ENCODE measurements around the gene SYPL1. TPM values are rescaled to one million over a fixed set of nuclear protein-coding genes. Genes with fewer than 3 reads are reported as not detected.

Gene SYPL1
- total RNA-seq, 2 donors from 2014 or later, result 71.9 to 87.1 TPM

DNA sequence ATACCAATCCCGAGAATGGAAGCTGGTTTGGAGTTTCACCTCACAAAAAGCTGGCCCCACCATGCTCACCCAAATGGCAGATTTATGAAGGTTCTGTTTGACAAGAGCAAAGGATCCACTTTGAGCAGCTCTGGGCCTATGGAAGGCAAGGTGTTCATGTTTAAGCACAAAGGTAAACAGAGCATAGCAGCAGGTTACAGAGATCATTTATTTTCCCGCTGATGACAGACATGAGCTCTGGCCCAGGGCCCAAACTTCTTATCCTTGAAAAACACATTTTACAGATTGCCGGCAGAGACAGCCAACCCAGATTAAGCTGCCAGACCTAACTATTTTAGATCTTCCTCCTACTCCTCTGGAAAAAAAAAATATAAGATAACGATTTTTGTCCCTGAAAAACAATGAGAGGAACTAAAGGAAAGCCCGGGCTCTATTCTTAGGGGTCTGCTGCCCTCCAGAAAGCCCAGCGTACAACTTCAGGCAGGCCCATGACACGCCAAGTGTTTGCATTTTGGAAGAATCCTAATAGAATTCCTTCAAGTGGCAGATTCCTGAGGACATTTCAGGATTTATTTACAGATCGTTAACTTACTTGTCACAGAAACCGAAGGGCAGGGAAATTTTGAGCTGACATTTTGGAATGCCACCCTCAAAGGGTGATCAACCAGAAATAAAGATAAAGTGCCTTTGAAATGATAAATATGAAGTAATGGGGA is 40.0 kb downstream of the SYPL1 start:
- intact Hi-C loops (cut with DNase I), result no loop called here
- ATAC-seq, result peak; percentile 17 to 29
- DNase-seq, result peak; percentile 56

- ATAC-seq, result peak; percentile 51 to 55
- intact Hi-C loops (cut with DNase I), result no loop called here
- DNase-seq, result no peak
Measured at GRCh38 chr7:106071356-106071998, 40.6 kb downstream of the SYPL1 start.

DNA sequence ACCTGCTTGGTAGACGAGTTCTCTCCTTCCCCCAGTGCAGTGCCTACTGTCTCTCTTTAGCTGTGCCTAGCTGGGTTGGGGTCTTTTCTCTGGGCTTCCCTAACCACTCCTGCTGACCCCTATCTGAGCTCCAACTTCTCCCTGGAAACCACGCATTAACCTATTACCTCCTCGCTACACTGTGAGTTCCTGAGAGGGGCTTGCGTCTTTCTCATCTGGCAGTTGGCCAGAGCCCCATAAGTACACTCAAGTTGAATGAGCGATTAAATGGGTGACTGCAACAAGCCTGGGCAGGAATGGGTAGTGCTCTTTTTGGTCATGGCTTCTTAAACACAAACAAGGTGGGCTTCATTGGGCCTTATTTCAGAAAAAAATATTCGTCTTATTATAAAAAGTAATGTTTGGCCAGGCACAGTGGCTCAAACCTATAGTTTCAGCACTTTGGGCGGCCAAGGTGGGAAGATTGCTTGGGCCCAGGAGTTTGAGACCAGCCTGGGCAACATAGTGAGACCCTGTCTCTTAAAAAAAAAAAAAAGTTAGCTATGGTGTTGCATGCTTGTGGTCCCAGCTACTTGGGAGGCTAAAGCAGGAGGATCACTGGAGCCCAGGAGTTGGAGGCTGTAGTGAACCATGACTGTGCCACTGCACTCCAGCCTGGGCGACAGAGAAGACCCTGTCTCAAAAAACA is 41.4 kb downstream of the SYPL1 start:
- ATAC-seq (no peak), DNase-seq (no peak)
- intact Hi-C loops (cut with DNase I), result no loop called here

DNA sequence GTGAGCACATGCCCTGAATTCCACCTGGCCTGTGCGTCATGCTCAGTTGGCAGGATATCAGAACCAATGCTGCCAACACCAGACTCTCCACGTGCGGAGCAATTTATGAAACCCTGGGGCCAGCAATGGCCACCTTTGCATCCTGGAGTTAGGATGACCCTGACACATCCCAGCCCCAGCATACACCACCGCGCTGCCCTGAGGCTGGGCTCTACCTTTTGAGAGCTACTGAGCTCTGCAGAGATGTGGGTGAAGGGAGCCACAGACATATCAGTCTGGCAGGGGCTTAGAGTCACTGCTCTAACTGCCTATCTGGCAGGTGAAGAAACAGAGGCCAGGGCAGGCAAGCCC is 41.9 kb downstream of the SYPL1 start:
- intact Hi-C loops (cut with DNase I), result no loop called here
- peak in 1 of 2 donors; percentile 28 for ATAC-seq
- DNase-seq, result no peak

- no peak for DNase-seq
- no peak for ATAC-seq
- intact Hi-C loops (cut with DNase I), result loop anchor here in 1 of 2 donors (5.0 kb wide), 1 partner anchor 43 kb away; the partner anchor contains the start of gene SYPL1
Measured at GRCh38 chr7:106069471-106070200, 42.5 kb downstream of the SYPL1 start.

DNA sequence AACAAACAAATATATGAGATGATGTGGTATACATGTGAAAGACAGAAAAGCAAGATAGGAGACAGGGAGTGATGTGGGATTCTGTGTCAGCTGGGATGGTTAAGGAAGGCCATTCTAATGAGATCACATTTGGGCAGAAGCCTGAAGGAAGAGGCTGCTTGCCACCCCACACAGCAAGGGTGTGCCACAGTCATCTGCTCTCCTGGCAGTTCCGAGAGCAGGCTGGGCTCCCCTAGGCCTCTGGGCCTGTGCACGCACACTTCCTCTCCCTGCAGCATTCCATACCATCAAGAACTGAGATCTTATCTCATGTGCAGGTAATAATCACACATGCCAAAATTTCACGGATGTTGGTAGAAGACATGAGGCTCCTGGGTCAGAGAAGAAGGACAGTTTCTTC is 43.1 kb downstream of the SYPL1 start:
- ATAC-seq (peak in 1 of 2 donors; percentile 47), DNase-seq (no peak)
- intact Hi-C loops (cut with DNase I), result loop anchor here in 1 of 2 donors (5.0 kb wide), 1 partner anchor 43 kb away; the partner anchor contains the start of gene SYPL1

- no peak for DNase-seq
- intact Hi-C loops (cut with DNase I), result loop anchor here in 1 of 2 donors (5.0 kb wide), 1 partner anchor 44 kb away; the partner anchor contains the start of gene SYPL1
- ATAC-seq, result no peak
Measured at GRCh38 chr7:106068538-106068961, 43.6 kb downstream of the SYPL1 start.

- intact Hi-C loops (cut with DNase I), result loop anchor here in 1 of 2 donors (5.0 kb wide), 1 partner anchor 45 kb away; the partner anchor contains the start of gene SYPL1
- DNase-seq (no peak), ATAC-seq (no peak)
Measured at GRCh38 chr7:106067678-106068077, 44.4 kb downstream of the SYPL1 start.

DNA sequence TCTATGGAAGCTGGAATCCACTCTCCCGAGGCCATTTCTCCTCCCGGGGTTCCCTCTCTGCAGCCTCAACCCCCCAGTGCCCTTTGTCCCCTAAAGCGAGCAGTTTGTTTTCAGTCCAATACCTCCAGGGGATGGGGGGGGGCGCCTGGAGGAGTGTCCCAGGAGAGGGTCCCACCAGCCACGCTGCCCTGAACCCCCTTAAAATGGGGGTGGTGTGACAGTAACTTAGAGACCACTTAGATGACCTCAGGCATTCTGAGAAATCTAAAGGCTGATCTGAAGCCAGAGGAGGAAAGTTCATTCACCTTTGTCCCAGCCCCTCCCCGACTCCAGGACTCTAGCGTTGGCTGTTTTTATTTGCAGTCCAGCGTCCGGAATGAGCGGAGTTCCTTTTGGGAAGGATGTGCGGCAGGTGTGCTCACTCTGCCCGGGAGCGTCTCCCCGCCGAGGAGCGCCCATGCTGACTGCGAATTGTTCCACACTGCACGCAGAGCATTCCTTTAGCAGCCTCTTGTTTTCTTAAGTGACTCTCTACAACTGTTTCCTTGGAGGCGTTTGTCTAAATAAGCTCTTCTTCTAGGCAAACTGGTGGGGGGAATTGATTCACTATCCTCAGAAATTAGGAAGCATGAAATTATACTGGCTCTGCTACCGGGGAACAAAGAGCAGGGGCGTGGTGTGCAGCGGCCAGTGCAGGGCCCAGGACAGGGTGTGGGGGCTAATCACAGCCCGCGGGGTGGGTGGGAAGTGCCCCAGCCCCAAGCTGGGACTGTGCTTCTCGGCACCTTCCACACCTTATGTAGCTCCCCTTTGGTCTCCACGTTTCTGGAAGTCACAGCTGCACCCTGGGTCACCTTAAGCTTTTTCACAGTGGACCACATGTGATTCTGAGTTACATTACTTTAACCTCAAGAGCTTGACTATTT is 46.3 kb downstream of the SYPL1 start:
- intact Hi-C loops (cut with DNase I), result loop anchor here in 1 of 2 donors (5.0 kb wide), 1 partner anchor 46 kb away; the partner anchor contains the start of gene SYPL1
- DNase-seq (no peak), ATAC-seq (peak in 1 of 2 donors; percentile 12)

GRCh38 chr7:106064771-106065574 is 47.1 kb downstream of the SYPL1 start:
- intact Hi-C loops (cut with DNase I), result loop anchor here in 1 of 2 donors (5.0 kb wide), 1 partner anchor 47 kb away; the partner anchor contains the start of gene SYPL1
- DNase-seq (peak; percentile 88), ATAC-seq (peak; percentile 94 to 96)

GRCh38 chr7:106064316-106064715 is 47.8 kb downstream of the SYPL1 start:
- no peak for DNase-seq
- intact Hi-C loops (cut with DNase I), result no loop called here
- no peak for ATAC-seq

- DNase-seq (no peak), ATAC-seq (no peak)
- intact Hi-C loops (cut with DNase I), result no loop called here
Measured at GRCh38 chr7:106063692-106064091, 48.4 kb downstream of the SYPL1 start.

- ATAC-seq (no peak), DNase-seq (no peak)
- intact Hi-C loops (cut with DNase I), result no loop called here
Measured at GRCh38 chr7:106063024-106063423, 49.1 kb downstream of the SYPL1 start.

- intact Hi-C loops (cut with DNase I), result no loop called here
- DNase-seq, result no peak
- ATAC-seq, result no peak
Measured at GRCh38 chr7:106062521-106062931, 49.6 kb downstream of the SYPL1 start.

GRCh38 chr7:106062006-106062405 is 50.1 kb downstream of the SYPL1 start:
- DNase-seq (no peak), ATAC-seq (no peak)
- intact Hi-C loops (cut with DNase I), result no loop called here

DNA sequence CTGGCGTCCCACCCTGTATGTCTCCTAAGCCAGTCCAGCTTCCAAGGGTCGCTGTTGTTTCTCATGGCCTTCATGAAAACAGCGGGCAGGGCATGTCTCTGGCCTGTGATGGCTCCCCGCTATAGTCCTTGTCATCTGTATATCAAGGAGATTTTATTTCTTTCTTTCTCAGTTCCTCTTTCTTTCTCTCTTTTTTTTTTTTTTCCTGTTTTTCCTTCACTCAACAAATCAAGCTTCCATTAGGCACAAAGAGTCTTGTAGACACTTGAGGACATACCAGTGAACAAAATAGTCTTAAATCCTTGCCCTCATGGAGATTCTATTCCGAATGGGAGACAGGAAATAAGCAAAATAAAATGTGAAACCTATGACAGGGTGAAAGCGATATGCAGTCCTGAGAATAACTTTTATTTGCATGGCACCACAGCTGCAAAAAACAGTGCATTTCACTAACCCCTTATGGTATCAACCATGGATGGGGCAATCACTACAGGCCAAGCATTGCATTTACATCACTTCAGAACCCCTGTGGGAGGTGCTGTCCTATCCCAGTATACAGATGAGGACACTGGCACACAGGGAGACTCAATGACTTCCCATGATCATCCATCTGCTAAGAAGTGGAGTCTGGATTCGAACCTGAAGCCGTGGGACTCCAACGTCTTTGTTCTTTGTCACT is 50.7 kb downstream of the SYPL1 start:
- intact Hi-C loops (cut with DNase I), result no loop called here
- ATAC-seq (no peak), DNase-seq (no peak)
